Activated naive CD4-positive, alpha-beta T cell treated with anti-CD3 and anti-CD28 coated beads, Interleukin-2, amount 50 U/mL, for 72 hours (primary cell): ENCODE results near the gene DLGAP1. TPM values are rescaled to one million over a fixed set of nuclear protein-coding genes. Genes with fewer than 3 reads are reported as not detected.

Experiments used
- ATAC-seq, 2 donors: fragments of 150-1000 bp; cut with Tn5 transposase; 2 replicates each; pipeline ENCODE4 v1.10.0; 2021; ENCODE audit warnings: mild to moderate bottlenecking in 2 of 2, moderate library complexity in 2 of 2
- DNase-seq, 2 donors: peaks; one replicate each; pipeline ENCODE4 v3.0.0; 2021 to 2022; ENCODE audit warnings: low spot score in 2 of 2
- H3K27ac Mint-ChIP-seq, 2 donors: one replicate each; pipeline ENCODE4 v1.8.0; 2022; ENCODE audit warnings: mild to moderate bottlenecking in 2 of 2, mixed read lengths in 2 of 2
- H3K36me3 Mint-ChIP-seq, 2 donors: one replicate each; pipeline ENCODE4 v1.8.0; 2022; ENCODE audit warnings: mixed read lengths in 2 of 2
- H3K9me3 Mint-ChIP-seq, 2 donors: one replicate each; pipeline ENCODE4 v1.8.0; 2022; ENCODE audit warnings: mixed read lengths in 2 of 2
- total RNA-seq, 2 donors: library from RNA; stranded (reverse); gene quantifications; one replicate each; pipeline ENCODE4 v1.2.3, GENCODE V29; 2022

The DLGAP1 gene
- total RNA-seq, 2 donors from 2014 or later: not detected

- no peak overlapping the region for H3K27ac Mint-ChIP-seq
- no peak for ATAC-seq
- no peak for DNase-seq
- H3K36me3 Mint-ChIP-seq: peaks cover 0 to 5% of the 10 kb centered on the region in 2 donors
- peaks cover 4 to 8% of the 10 kb centered on the region in 2 donors for H3K9me3 Mint-ChIP-seq
These were observed 809.5 kb downstream of the DLGAP1 start for GRCh38 chr18:3645384-3646156.

GRCh38 chr18:3634250-3634939, 820.7 kb downstream of the DLGAP1 start:
- Mint-ChIP-seq H3K27ac (peak overlapping the region in 1 of 2 donors; percentile 89), H3K9me3 (peaks cover 0 to 10% of the 10 kb centered on the region in 2 donors), H3K36me3 (no peaks in the 10 kb centered on the region)
- ATAC-seq (peak in 1 of 2 donors; percentile 81), DNase-seq (no peak)

- Mint-ChIP-seq H3K36me3 (no peaks in the 10 kb centered on the region), H3K9me3 (peaks cover 0 to 10% of the 10 kb centered on the region in 2 donors), H3K27ac (no peak overlapping the region)
- ATAC-seq (no peak), DNase-seq (no peak)
These were observed 823.2 kb downstream of the DLGAP1 start for GRCh38 chr18:3631887-3632286.

DNA sequence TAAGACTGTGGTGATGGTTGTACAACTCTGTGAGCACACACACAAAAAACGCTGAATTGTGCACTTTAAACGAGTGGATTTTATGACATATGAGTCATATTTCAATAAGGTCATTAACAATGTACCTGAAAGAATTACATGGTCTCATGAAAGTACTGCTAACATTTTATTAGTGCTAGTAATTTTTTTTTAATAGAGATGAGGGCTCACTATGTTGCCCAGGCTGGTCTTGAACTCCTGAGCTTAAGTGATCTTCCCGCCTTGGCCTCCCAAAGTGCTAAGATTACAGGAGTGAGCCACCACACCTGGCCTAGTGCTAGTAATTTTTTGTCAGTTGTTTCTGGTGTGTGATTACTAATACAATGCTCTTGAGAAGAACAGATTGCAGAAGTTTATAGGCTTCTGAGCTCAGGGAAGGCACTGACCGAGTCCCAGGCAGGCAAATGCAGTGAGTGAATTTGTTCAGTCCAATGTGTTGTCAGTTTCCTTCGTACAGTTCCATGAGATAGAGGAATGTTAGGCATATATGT, 828.1 kb downstream of the DLGAP1 start:
- no peak overlapping the region for H3K27ac Mint-ChIP-seq
- DNase-seq: no peak
- no peaks in the 10 kb centered on the region for H3K36me3 Mint-ChIP-seq
- H3K9me3 Mint-ChIP-seq: no peaks in the 10 kb centered on the region
- no peak for ATAC-seq

GRCh38 chr18:3625742-3626091, 829.4 kb downstream of the DLGAP1 start:
- ATAC-seq (no peak), DNase-seq (no peak)
- H3K27ac Mint-ChIP-seq: peak overlapping the region in 1 of 2 donors; percentile 83
- no peaks in the 10 kb centered on the region for H3K9me3 Mint-ChIP-seq
- no peaks in the 10 kb centered on the region for H3K36me3 Mint-ChIP-seq

- peak; percentile 62 to 76 for DNase-seq
- peak; percentile 96 to 97 for ATAC-seq
- Mint-ChIP-seq H3K9me3 (no peaks in the 10 kb centered on the region), H3K36me3 (no peaks in the 10 kb centered on the region), H3K27ac (peak overlapping the region; percentile 69 to 83)
These were observed 830.0 kb downstream of the DLGAP1 start for GRCh38 chr18:3624935-3625741.

DNA sequence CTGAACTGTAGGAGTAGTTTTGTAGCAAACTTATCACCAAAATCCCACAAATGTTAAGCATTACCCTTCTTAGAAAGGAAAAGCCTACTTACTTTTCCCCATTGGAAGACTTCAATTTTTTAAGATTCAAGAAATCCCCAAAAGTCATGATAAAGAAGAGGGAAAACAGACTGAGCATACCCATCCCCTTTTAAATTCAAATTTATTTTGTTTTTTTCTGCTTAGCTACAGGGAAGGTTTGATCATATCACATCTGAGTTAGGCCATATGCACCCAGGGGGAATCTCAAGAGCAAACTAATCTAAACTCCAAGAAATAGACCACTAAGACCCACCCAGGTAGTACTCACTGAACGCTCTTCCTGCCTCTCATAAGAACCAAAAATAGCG, 830.6 kb downstream of the DLGAP1 start:
- H3K9me3 Mint-ChIP-seq: no peaks in the 10 kb centered on the region
- H3K36me3 Mint-ChIP-seq: no peaks in the 10 kb centered on the region
- no peak for DNase-seq
- peak overlapping the region; percentile 69 to 83 for H3K27ac Mint-ChIP-seq
- ATAC-seq: no peak

GRCh38 chr18:3623769-3624545, 831.1 kb downstream of the DLGAP1 start:
- Mint-ChIP-seq H3K9me3 (no peaks in the 10 kb centered on the region), H3K36me3 (no peaks in the 10 kb centered on the region), H3K27ac (peak overlapping the region; percentile 69 to 83)
- ATAC-seq (peak; percentile 4 to 39), DNase-seq (no peak)

DNA sequence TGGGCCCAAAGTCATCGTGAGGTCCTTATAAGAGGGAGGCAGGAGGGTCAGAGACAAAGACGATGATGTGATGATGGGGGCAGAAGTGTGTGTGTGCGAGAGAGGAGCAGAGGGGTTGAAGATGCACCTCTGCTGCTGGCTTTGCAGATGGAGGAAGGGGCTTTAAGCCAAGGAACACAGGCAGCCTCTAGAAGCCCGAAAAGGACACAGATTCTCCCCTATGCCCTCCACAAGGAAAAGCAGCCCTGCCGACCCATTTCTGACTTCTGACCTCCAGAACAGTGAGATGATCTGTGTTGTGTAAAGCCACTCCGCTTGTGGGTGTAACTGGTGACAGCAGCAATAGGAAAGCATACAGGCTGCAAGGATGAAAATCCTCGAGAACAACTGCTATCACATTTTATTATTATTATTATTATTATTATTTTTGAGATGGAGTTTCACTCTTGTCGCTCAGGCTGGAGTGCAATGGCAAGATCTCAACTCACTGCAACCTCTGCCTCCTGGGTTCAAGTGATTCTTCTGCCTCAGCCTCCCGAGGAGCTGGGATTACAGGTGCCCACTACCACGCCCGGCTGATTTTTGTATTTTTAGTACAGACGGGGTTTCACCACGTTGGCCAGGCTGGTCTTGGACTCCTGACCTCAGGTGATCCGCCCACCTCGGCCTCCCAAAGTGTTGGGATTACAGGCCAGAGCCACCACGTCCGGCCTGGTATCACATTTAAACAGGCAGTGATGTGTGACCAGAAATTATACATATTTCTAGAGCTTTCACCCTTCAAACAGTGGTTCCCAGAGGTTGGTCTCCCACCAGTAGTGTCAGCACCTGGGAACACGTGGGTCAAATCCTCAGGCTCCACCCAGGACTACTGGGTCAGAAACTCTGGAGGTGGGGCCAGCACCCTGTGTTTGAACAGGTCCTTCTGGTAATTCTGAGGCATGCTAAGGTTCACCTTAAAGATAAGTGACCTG, 834.7 kb downstream of the DLGAP1 start:
- Mint-ChIP-seq H3K27ac (no peak overlapping the region), H3K9me3 (peaks cover 0 to 3% of the 10 kb centered on the region in 2 donors), H3K36me3 (no peaks in the 10 kb centered on the region)
- DNase-seq (no peak), ATAC-seq (no peak)

DNA sequence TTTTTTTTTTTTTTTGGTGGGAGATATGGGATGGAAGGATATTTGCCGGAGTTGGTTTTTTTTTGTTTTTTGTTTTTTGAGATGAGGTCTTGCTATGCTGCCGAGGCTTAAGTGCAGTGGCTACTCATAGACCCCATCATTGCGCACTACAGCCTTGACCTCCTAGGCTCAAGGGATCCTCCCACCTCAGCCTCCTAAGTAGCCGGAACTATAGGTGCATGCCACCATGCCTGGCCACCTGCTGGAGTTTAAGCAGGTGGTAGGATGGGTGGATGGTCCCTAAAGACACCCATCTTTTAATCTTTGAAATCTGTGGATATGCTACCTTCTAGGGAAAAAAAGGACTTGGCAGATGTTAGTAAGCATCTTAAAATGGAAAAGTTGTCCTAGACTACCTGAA, 835.4 kb downstream of the DLGAP1 start:
- ATAC-seq (no peak), DNase-seq (no peak)
- peaks cover 0 to 3% of the 10 kb centered on the region in 2 donors for H3K9me3 Mint-ChIP-seq
- no peak overlapping the region for H3K27ac Mint-ChIP-seq
- no peaks in the 10 kb centered on the region for H3K36me3 Mint-ChIP-seq

DNA sequence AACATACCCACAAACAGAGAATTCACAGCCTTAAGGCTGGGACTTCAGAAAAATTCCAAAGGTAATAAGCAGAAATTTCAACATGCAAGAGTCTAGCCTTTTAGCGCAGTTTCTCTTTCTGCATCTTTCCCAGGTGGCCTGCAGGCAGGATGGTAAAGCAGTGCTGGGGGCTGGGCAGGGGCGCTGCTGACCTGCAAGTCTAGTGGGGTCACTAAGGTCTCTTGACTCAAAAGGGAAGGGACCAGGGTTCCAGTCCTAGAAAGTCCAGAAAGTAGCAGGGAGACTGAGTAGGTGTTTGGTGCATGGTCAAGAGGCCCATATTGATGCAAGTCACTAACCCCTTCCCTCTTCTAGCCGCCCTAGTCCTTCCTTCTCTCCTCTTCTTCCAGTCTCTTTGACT, 835.9 kb downstream of the DLGAP1 start:
- peaks cover 0 to 3% of the 10 kb centered on the region in 2 donors for H3K9me3 Mint-ChIP-seq
- DNase-seq (no peak), ATAC-seq (no peak)
- no peak overlapping the region for H3K27ac Mint-ChIP-seq
- H3K36me3 Mint-ChIP-seq: no peaks in the 10 kb centered on the region

DNA sequence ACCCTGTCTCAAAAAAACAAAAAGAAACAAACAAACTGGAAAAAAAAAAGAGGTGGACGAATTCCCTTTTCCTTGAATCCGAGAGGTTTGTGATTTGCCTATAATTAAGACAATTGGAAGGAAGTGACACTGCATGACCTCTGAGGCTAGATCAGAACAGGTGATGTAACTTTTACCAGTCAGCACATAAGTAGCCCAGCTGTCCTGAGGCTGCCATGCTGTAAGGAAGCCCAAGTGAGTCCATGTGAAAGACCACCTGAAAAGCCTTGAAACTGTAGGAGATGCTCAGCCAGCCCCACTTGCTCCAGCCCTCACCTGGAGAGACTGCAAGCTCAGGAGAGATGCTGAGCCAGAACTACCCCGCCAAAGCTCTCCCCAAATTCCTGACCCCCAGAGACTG, 838.4 kb downstream of the DLGAP1 start:
- Mint-ChIP-seq H3K36me3 (no peaks in the 10 kb centered on the region), H3K9me3 (peaks cover 0 to 3% of the 10 kb centered on the region in 2 donors), H3K27ac (peak overlapping the region in 1 of 2 donors; percentile 57)
- DNase-seq (no peak), ATAC-seq (no peak)

GRCh38 chr18:3616142-3616541, 839.0 kb downstream of the DLGAP1 start:
- DNase-seq (no peak), ATAC-seq (no peak)
- peaks cover 0 to 3% of the 10 kb centered on the region in 2 donors for H3K9me3 Mint-ChIP-seq
- H3K27ac Mint-ChIP-seq: no peak overlapping the region
- no peaks in the 10 kb centered on the region for H3K36me3 Mint-ChIP-seq

- DNase-seq: no peak
- H3K36me3 Mint-ChIP-seq: no peaks in the 10 kb centered on the region
- ATAC-seq: no peak
- H3K27ac Mint-ChIP-seq: no peak overlapping the region
- H3K9me3 Mint-ChIP-seq: peaks cover 0 to 3% of the 10 kb centered on the region in 2 donors
These were observed 839.6 kb downstream of the DLGAP1 start for GRCh38 chr18:3615374-3615985.

DNA sequence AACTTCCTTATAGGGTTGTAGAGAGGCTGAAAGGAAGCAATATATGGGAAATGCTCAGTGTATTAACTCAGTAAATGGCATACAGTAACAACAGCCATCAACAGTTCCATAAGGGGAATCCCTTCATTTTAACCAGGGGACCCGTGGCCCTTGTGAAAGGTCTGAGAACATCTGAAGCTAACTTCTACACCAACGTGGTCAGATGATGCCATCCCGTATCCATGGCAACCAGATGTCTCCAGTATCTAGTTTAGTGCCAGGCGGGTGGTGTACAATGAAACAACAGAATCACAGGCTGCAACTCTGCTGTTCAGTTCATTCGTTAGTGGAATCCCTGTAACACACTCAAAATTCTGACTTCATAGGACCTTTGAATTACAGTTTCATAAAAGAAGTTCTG, 842.8 kb downstream of the DLGAP1 start:
- H3K9me3 Mint-ChIP-seq: peaks cover 0 to 3% of the 10 kb centered on the region in 2 donors
- ATAC-seq: peak; percentile 63 to 66
- H3K36me3 Mint-ChIP-seq: peaks cover 0 to 6% of the 10 kb centered on the region in 2 donors
- H3K27ac Mint-ChIP-seq: no peak overlapping the region
- DNase-seq: peak in 1 of 2 donors; percentile 41
